HG03280 (cell line): ENCODE results near the gene RHEB.
"Not testable (repeated sequence)": the region's sequence is repeated elsewhere in the genome, so short reads cannot be mapped to it uniquely, and the experiment has no call there.

Experiments
- ATAC-seq: cut with Tn5 transposase; IDR thresholded peaks from one replicate; pipeline ENCODE4 v1.9.1; 2021; ENCODE audit warnings: mild to moderate bottlenecking, moderate library complexity; ENCODE audit not compliant: unreplicated experiment

RHEB gene

GRCh38 chr7:151536178-151536577 is 16.5 kb upstream of the RHEB start:
- ATAC-seq: not testable (repeated sequence)

- no peak for ATAC-seq
Observed at GRCh38 chr7:151529842-151530241, 10.1 kb upstream of the RHEB start.

GRCh38 chr7:151524845-151525244 is 5.2 kb upstream of the RHEB start:
- ATAC-seq: no peak

- no peak for ATAC-seq
Observed at GRCh38 chr7:151524331-151524730, 4.6 kb upstream of the RHEB start.

GRCh38 chr7:151520419-151521261 is 945 bp upstream of the RHEB start:
- ATAC-seq: no peak

- peak; percentile 52 for ATAC-seq
Observed at GRCh38 chr7:151518947-151519764, 539 bp downstream of the RHEB start.

GRCh38 chr7:151518105-151518946 is 1.4 kb downstream of the RHEB start:
- ATAC-seq: no peak

- no peak for ATAC-seq
Observed at GRCh38 chr7:151517601-151518104, 2.0 kb downstream of the RHEB start.

- no peak for ATAC-seq
Observed at GRCh38 chr7:151515276-151515565, 4.5 kb downstream of the RHEB start.

GRCh38 chr7:151514461-151515275 is 5.0 kb downstream of the RHEB start:
- ATAC-seq: no peak

- ATAC-seq: no peak
Observed at GRCh38 chr7:151513133-151513532, 6.6 kb downstream of the RHEB start.

- ATAC-seq: no peak
Observed at GRCh38 chr7:151512353-151512752, 7.3 kb downstream of the RHEB start.

- no peak for ATAC-seq
Observed at GRCh38 chr7:151511946-151512345, 7.7 kb downstream of the RHEB start.

- no peak for ATAC-seq
Observed at GRCh38 chr7:151511270-151511669, 8.4 kb downstream of the RHEB start.

GRCh38 chr7:151509670-151510333 is 9.9 kb downstream of the RHEB start:
- ATAC-seq: no peak

- ATAC-seq: no peak
Observed at GRCh38 chr7:151508991-151509390, 10.7 kb downstream of the RHEB start.

GRCh38 chr7:151507806-151508205 is 11.9 kb downstream of the RHEB start:
- no peak for ATAC-seq

GRCh38 chr7:151506901-151507382 is 12.8 kb downstream of the RHEB start:
- no peak for ATAC-seq

- ATAC-seq: no peak
Observed at GRCh38 chr7:151505836-151506468, 13.7 kb downstream of the RHEB start.
